NCI-H2029 (cell line): ENCODE measurements around the gene KRT2.

Experiments
- DNase-seq: peaks from one replicate; lab custom pipeline; 2025; lab: John Stamatoyannopoulos, UW

Gene KRT2

GRCh38 chr12:52615208-52615868 is 36.7 kb downstream of the KRT2 start:
- no peak for DNase-seq

GRCh38 chr12:52614381-52615207 is 37.4 kb downstream of the KRT2 start:
- no peak for DNase-seq

DNA sequence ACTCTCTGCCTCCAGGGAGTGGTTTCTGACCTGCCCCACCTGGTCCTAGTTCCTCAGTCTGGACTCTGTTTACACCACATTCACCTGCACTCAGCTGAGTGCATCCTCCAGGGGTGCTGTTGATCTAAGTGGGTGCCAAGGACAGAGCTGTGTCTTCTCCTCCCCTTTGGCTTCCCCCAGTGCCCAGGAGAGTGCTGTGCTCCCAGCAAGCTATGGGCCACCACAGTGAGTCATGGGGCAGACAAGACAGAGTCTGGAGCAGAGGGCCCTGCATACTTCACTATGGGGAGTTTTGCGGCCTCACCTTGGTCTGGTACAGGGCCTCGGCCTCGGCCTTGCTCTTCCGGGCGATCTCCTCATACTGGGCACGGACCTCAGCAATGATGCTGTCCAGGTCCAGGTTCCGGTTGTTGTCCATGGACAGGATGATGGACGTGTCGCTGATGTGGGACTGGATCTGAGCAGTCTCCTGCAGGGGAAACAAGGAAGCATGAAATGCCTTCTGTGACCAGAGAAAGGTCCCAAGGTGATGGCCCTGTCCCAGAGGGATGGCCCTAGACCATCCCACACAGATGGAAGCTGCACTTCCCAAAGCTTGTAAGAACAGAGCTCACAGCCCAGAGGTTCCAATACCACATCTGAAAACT is 38.5 kb downstream of the KRT2 start:
- DNase-seq: no peak

DNA sequence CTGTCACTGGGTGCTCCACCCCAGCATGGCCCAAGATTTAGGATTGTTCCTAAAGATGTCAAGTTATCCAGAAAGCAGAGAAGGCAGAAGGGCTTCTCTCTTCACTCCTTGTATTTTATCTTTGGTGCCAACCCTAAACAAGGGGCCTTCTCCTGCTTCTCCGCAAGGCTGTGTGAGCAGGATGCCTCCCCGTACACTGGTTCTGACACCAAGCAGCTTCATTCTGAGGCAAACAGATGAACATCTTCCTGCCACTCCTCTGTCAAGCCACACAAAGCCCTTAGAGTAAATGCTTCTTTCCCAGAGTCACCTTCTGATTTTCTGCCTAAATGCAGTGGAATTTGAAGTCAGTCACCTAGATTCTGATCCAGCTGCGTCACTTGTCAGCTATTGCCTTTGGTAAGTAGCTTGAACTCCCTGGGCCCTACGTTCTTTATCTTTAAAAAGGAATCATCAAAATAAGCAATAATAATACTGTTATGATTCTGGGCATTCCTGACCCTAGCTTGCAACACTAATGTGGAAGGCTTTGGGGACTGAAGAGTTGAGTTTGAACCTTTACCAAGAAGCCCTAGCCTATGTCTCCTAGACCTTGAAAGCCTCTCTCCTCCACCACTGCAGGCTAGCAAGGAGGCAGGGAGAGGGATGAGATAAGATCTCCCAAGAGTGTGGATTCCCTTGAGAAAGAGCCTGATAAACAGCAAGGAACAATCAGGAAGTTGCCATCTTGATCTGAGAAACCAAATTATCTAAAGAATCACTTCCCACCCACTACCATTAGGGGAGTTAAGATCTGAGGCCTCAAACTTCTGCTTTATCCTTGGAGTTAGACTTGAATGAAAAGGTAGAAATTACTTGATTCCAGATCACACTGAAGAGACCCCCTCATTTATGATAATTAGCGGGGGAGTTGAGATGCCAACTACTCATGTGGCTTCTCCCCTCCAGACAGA is 39.3 kb downstream of the KRT2 start:
- no peak for DNase-seq

DNA sequence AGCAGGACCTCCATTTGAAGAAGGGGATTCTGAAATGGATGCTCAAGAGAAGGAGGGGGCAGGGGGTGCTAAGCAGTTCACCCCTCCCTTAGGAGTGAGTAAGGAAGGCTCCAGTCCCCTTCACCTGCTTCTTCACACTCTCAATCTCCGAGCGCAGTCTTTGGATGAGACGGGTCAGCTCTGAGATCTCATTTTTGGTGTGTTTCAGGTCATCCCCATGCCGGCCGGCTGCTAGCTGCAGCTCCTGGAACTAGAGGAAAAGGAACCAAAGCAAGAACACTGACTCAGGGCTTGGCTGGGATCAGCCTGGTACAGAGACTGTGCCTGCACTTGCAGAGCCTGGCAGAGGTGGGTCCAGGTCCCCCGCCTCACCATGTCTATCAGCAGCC is 40.9 kb downstream of the KRT2 start:
- no peak for DNase-seq

DNA sequence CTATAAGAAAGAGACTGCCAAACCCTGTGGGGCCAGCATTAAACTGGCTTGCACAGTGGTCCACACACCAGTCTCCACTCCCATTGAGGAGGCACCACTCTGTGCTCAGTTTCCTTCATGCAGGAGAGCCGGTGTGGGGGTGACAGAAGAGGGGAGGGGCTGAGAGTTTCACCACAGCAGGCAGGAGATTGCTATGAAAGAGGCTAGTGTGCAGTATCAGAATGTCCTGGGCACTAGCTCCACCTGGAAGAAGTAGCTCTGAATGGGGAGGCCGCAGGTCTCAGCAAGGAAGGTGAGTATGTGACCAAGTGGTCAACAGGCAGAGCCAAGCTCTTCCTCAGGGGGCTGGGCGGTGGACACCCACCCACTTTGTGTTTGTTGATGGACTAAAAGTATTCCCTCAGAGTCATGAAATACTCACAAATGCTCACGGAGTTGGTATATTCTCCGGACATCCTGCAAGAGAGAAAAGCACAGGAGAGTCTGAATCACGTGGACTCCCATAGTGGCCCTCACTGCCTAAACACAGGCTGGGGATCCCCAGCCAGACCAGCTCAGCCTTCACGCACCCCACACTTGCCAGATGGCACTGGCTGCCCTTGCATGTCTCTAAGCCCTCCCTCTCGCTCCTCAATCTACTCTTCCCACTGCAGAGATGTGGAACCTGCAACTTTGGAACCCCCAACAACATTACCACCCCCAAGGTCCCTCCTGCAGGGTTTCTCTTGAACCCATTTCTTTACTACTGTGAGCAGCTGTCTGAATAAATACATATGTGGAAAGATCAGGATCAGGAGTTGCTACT is 43.0 kb downstream of the KRT2 start:
- DNase-seq: no peak

GRCh38 chr12:52608161-52608560 is 43.9 kb downstream of the KRT2 start:
- DNase-seq: no peak

GRCh38 chr12:52607314-52607713 is 44.7 kb downstream of the KRT2 start:
- DNase-seq: no peak

DNA sequence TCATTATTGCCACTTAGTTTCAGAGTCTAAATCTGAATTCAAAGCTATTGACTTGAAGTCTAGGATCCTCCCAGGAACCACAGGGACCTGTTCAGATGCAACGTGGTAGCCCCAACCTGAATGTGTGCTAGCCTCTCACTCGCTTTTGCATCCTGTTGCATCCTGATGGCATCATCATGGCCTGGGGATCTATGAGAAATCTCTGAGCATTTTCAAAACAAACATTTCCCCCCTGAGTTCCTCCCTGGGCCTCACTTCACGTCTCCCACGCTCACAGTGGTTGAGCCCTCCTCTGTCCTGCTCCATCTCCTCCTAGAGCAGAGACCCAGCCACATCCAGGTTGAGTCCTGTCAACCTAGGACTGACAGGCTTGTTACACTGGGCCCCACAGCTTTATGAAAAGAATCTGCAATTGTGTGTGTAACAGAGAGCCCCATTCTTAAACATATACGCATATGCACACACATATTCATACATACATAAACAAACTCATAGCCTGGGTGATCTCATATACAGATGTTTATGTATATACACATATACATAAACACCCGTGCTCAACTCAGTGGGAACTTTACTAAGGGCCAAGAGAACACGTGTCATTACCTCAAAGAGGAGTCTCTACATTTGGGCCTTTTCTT is 45.3 kb downstream of the KRT2 start:
- DNase-seq: no peak

- no peak for DNase-seq
These were observed 45.9 kb downstream of the KRT2 start for GRCh38 chr12:52606096-52606495.

DNA sequence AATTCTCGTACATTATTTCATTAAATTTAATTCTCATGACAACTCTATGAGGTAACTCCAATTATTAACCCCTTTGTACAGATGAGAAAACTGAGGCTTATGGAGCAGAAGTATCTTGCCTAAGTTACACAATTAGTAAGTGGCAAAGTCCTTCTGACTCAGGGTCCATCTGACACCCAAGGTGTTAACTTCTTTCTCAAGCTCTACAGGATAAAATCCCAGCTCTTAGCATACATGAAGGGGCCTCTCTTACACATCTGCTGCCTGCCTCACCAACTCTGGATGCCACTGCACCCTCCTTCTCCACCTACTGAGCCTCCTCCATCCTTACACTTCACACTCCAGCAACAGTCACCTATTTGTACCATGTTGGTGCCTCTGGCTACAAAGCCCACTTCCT is 46.5 kb downstream of the KRT2 start:
- DNase-seq: no peak

GRCh38 chr12:52604859-52605258 is 47.2 kb downstream of the KRT2 start:
- DNase-seq: no peak

DNA sequence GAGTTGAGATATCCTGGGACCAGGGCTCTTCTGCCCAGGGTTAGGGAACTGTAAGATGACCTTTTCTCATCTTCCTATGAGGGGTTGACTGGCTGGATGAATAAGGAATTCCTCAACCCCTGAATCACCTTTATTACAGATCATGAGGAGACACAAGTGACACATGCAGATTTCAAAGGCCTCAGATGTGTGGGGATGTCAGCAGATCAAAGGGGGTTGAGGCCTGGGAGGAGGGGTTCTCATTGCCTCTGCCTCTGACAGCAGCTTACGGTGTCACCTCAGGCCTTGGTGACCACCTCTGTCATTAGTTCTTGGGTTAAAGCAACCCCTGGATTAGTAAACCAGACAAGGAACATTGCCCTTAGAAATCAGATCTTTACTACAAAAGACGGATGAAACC is 48.7 kb downstream of the KRT2 start:
- no peak for DNase-seq

- DNase-seq: no peak
These were observed 49.5 kb downstream of the KRT2 start for GRCh38 chr12:52602552-52602951.

DNA sequence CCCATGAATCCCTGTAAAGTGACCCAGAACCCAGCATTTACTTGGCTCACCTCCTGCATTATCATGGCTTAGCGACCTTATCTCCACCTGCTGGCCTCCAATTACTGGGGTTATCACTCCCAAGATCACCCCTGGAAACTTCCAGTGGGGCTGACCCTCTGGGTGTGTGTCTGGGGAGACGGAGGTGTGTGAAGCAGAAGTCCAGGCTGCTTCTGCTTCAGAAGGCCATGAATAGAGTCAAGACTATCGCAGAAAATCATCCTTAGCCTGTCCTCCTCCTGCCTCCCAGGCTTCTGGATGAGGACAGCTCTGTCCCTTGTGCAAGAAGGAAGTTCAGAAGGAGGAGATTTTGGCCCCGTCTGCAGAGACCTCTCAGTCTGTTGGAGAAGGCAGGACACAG is 50.3 kb downstream of the KRT2 start:
- DNase-seq: no peak

GRCh38 chr12:52600941-52601481 is 51.0 kb downstream of the KRT2 start, which contains the start of gene KRT72:
TSS of gene KRT72 (minus strand) at chr12:52601463. CDS start at chr12:52601452, 11 bp downstream.
- no peak for DNase-seq

GRCh38 chr12:52600475-52600874 is 51.5 kb downstream of the KRT2 start:
- DNase-seq: no peak

- no peak for DNase-seq
These were observed 51.9 kb downstream of the KRT2 start for GRCh38 chr12:52600071-52600470.

GRCh38 chr12:52598966-52599365 is 53.0 kb downstream of the KRT2 start:
- DNase-seq: no peak
